Measurements from ENCODE around the gene TAS2R60. TPM values are rescaled to one million over a fixed set of nuclear protein-coding genes. Genes with fewer than 3 reads are reported as not detected.

The TAS2R60 gene
- total and polyA plus RNA-seq, 2 of the 8 experiments (the other 6 are each of a cell fraction or from before 2014, with no cell fraction given) = 0.15 to 0.32 TPM

- TF ChIP-seq, protein P1, sequence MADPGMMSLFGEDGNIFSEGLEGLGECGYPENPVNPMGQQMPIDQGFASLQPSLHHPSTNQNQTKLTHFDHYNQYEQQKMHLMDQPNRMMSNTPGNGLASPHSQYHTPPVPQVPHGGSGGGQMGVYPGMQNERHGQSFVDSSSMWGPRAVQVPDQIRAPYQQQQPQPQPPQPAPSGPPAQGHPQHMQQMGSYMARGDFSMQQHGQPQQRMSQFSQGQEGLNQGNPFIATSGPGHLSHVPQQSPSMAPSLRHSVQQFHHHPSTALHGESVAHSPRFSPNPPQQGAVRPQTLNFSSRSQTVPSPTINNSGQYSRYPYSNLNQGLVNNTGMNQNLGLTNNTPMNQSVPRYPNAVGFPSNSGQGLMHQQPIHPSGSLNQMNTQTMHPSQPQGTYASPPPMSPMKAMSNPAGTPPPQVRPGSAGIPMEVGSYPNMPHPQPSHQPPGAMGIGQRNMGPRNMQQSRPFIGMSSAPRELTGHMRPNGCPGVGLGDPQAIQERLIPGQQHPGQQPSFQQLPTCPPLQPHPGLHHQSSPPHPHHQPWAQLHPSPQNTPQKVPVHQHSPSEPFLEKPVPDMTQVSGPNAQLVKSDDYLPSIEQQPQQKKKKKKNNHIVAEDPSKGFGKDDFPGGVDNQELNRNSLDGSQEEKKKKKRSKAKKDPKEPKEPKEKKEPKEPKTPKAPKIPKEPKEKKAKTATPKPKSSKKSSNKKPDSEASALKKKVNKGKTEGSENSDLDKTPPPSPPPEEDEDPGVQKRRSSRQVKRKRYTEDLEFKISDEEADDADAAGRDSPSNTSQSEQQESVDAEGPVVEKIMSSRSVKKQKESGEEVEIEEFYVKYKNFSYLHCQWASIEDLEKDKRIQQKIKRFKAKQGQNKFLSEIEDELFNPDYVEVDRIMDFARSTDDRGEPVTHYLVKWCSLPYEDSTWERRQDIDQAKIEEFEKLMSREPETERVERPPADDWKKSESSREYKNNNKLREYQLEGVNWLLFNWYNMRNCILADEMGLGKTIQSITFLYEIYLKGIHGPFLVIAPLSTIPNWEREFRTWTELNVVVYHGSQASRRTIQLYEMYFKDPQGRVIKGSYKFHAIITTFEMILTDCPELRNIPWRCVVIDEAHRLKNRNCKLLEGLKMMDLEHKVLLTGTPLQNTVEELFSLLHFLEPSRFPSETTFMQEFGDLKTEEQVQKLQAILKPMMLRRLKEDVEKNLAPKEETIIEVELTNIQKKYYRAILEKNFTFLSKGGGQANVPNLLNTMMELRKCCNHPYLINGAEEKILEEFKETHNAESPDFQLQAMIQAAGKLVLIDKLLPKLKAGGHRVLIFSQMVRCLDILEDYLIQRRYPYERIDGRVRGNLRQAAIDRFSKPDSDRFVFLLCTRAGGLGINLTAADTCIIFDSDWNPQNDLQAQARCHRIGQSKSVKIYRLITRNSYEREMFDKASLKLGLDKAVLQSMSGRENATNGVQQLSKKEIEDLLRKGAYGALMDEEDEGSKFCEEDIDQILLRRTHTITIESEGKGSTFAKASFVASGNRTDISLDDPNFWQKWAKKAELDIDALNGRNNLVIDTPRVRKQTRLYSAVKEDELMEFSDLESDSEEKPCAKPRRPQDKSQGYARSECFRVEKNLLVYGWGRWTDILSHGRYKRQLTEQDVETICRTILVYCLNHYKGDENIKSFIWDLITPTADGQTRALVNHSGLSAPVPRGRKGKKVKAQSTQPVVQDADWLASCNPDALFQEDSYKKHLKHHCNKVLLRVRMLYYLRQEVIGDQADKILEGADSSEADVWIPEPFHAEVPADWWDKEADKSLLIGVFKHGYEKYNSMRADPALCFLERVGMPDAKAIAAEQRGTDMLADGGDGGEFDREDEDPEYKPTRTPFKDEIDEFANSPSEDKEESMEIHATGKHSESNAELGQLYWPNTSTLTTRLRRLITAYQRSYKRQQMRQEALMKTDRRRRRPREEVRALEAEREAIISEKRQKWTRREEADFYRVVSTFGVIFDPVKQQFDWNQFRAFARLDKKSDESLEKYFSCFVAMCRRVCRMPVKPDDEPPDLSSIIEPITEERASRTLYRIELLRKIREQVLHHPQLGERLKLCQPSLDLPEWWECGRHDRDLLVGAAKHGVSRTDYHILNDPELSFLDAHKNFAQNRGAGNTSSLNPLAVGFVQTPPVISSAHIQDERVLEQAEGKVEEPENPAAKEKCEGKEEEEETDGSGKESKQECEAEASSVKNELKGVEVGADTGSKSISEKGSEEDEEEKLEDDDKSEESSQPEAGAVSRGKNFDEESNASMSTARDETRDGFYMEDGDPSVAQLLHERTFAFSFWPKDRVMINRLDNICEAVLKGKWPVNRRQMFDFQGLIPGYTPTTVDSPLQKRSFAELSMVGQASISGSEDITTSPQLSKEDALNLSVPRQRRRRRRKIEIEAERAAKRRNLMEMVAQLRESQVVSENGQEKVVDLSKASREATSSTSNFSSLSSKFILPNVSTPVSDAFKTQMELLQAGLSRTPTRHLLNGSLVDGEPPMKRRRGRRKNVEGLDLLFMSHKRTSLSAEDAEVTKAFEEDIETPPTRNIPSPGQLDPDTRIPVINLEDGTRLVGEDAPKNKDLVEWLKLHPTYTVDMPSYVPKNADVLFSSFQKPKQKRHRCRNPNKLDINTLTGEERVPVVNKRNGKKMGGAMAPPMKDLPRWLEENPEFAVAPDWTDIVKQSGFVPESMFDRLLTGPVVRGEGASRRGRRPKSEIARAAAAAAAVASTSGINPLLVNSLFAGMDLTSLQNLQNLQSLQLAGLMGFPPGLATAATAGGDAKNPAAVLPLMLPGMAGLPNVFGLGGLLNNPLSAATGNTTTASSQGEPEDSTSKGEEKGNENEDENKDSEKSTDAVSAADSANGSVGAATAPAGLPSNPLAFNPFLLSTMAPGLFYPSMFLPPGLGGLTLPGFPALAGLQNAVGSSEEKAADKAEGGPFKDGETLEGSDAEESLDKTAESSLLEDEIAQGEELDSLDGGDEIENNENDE (IDR thresholded peaks at IDR 0.05; ENCODE audit: insufficient replicate concordance, low read length) = no peak
- TF ChIP-seq EGR1 (IDR thresholded peaks at IDR 0.05; ENCODE audit: borderline replicate concordance, low read depth, low read length) (no peak), TEAD4 (IDR thresholded peaks at IDR 0.05; ENCODE audit: low read depth, low read length) (no peak), POLR2A (IDR thresholded peaks at IDR 0.05; ENCODE audit: control extremely low read depth in 1 of 2, low read depth in 2 of 2, low read length in 2 of 2) (no peak), USF2 (IDR thresholded peaks at IDR 0.05; ENCODE audit: low read length) (no peak), GTF2F1 (IDR thresholded peaks at IDR 0.05; ENCODE audit: borderline replicate concordance, low read depth, low read length) (no peak), KDM5A (IDR thresholded peaks at IDR 0.05; ENCODE audit: low read length) (no peak)
- TF ChIP-seq, protein P2, sequence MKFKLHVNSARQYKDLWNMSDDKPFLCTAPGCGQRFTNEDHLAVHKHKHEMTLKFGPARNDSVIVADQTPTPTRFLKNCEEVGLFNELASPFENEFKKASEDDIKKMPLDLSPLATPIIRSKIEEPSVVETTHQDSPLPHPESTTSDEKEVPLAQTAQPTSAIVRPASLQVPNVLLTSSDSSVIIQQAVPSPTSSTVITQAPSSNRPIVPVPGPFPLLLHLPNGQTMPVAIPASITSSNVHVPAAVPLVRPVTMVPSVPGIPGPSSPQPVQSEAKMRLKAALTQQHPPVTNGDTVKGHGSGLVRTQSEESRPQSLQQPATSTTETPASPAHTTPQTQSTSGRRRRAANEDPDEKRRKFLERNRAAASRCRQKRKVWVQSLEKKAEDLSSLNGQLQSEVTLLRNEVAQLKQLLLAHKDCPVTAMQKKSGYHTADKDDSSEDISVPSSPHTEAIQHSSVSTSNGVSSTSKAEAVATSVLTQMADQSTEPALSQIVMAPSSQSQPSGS (IDR thresholded peaks at IDR 0.05; ENCODE audit: low read length) = no peak
These were observed 27.4 kb upstream of the TAS2R60 start (continued) for GRCh38 chr7:143415742-143416397.
